CD4-positive, alpha-beta T cell treated with Interferon alpha-2 for 1 hour (primary cell): Measurements from ENCODE around the gene DTX1.
"Not testable (repeated sequence)": the region's sequence is repeated elsewhere in the genome, so short reads cannot be mapped to it uniquely, and the experiment has no call there.

Experiments
- DNase-seq, 2 donors: peaks; one replicate each; pipeline ENCODE4 v3.0.0-alpha.2; 2020 to 2022

DTX1 gene

GRCh38 chr12:113138826-113139225, 82.3 kb downstream of the DTX1 start:
- DNase-seq, result no peak

- no peak for DNase-seq
Observed at GRCh38 chr12:113140706-113141105, 84.2 kb downstream of the DTX1 start.

- not testable (repeated sequence) for DNase-seq
Observed at GRCh38 chr12:113141716-113142115, 85.2 kb downstream of the DTX1 start.

- no peak for DNase-seq
Observed at GRCh38 chr12:113142173-113142885, 85.8 kb downstream of the DTX1 start.

- DNase-seq, result no peak
Observed at GRCh38 chr12:113142886-113143332, 86.4 kb downstream of the DTX1 start.

- DNase-seq, result no peak
Observed at GRCh38 chr12:113143959-113144358, 87.4 kb downstream of the DTX1 start.

GRCh38 chr12:113144806-113145205, 88.3 kb downstream of the DTX1 start:
- no peak for DNase-seq

GRCh38 chr12:113145720-113146551, 89.4 kb downstream of the DTX1 start:
- no peak for DNase-seq

GRCh38 chr12:113146999-113147398, 90.5 kb downstream of the DTX1 start:
- DNase-seq, result no peak
